Measurements from ENCODE around the gene GALNT11.

Gene GALNT11

DNA sequence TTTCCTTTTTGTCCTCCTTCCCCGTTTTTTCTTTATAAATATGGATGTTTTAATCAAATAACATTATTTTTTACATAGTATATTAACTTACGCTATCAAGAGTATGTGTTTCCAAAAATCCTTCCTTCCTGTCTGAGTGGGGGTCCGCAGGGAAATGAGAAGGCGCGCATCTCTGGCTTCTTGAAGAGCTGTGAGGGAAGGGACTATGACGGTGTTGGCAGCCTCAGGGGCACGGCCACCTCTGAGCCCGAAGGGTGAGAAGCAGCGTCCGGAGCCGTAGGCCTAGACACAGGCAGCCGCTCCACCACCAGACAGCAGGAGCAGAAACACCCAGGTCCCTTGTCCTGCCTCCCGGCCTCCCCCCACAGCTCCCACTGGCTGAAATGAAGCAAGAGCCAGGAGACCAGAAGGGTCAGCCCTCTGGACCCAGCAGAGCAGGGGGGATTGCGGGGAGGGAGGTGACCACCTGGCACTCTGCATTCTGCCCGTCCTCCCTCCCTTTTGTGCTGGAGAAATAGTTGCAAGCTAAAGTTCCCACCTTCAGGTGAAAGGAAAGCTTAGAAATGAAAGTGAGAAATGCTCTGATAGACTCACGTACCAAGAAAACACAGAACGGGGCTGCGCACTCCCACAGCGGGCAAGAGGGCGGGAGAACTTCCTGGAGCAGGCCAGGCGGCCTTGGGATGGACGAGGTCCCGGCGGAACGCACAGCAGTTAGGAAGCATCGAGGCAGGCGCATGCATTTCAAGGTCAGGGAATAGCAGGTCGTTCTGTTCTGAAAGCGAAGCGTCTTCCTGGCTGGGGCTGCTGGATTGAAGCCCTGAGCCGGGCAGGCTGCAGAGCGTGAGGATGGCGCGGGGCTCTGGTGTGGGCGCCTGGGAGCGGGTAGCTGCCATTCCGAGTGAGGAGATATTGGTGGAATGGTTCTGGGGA, 105.5 kb downstream of the GALNT11 start:
- TF ChIP-seq CTCF (IDR thresholded peaks at IDR 0.05; ENCODE audit: low read depth, low read length, missing control alignments): no peak
- no peak overlapping the region for H3K4me3 ChIP-seq (ENCODE audit: low read depth, low read length)
- no peak for DNase-seq (ENCODE audit: low read depth)

DNA sequence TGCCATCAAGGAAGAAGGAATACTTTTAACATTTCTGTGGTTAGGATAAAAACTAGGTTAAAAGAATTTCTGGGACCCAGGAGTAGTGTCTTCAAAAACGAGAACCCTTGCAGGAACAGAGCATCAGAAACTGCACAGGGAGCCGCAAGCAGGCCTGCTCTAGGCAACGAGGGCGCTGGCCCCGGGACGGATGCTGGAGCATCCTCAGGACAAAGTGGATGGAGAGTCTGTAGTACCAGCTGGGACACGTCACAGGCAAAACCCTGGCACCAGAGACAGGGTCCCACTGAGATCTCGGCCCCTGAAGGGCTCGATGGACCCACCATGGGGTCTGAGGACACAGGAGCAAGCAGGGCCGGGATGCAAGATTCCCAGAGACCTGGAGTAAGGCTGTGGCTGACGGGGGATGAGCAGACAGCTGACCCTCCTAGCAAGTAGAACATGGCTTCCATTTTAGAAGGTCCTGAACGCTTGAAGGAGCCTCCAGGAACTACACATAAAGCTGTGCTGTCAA, 106.6 kb downstream of the GALNT11 start:
- DNase-seq (ENCODE audit: low read depth): no peak
- no peak for TF ChIP-seq CTCF (IDR thresholded peaks at IDR 0.05; ENCODE audit: low read depth, low read length, missing control alignments)
- no peak overlapping the region for H3K4me3 ChIP-seq (ENCODE audit: low read depth, low read length)

DNA sequence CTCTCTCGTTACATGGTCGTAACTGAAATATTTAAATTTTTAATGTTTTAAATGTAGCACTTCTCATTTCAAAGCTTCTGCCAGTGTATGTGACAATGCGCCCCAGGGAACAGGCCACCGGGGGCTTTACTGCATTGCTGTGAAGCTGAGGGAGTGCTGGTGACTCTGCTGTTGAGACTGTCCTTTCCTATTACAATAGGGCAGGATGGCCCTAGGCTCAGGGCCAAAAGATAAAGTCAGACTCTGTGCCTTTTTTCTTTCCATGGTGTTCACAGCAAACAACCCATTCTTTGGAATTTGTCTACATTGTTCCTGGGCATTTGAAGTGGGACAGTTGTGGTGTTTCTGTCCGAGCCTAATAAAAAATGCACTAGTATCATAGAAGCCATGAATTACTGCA, 107.3 kb downstream of the GALNT11 start:
- no peak for TF ChIP-seq CTCF (IDR thresholded peaks at IDR 0.05; ENCODE audit: low read depth, low read length, missing control alignments)
- no peak overlapping the region for H3K4me3 ChIP-seq (ENCODE audit: low read depth, low read length)
- DNase-seq (ENCODE audit: low read depth): no peak

GRCh38 chr7:152133804-152134203, 108.3 kb downstream of the GALNT11 start:
- H3K4me3 ChIP-seq (ENCODE audit: low read depth, low read length): no peak overlapping the region
- DNase-seq (ENCODE audit: low read depth): no peak
- TF ChIP-seq CTCF (IDR thresholded peaks at IDR 0.05; ENCODE audit: low read depth, low read length, missing control alignments): no peak

GRCh38 chr7:152136686-152137085, 111.2 kb downstream of the GALNT11 start:
- H3K4me3 ChIP-seq (ENCODE audit: low read depth, low read length): no peak overlapping the region
- no peak for DNase-seq (ENCODE audit: low read depth)
- no peak for TF ChIP-seq CTCF (IDR thresholded peaks at IDR 0.05; ENCODE audit: low read depth, low read length, missing control alignments)

GRCh38 chr7:152137476-152138025, 112.1 kb downstream of the GALNT11 start:
- no peak for DNase-seq (ENCODE audit: low read depth)
- no peak overlapping the region for H3K4me3 ChIP-seq (ENCODE audit: low read depth, low read length)
- no peak for TF ChIP-seq CTCF (IDR thresholded peaks at IDR 0.05; ENCODE audit: low read depth, low read length, missing control alignments)

Measured in GM12864 (cell line).